H1 (cell line): ENCODE results near the gene LGALS1. TPM values are rescaled to one million over a fixed set of nuclear protein-coding genes. Genes with fewer than 3 reads are reported as not detected.

Source experiments
- CTCF ChIA-PET: fragments of 300-600 bp; sonication (Branson Sonifier 250); formaldehyde crosslinking; loops from one replicate; lab custom pipeline; 2021; ENCODE audit not compliant: partially characterized antibody; lab: Charles Lee
- POLR2A ChIA-PET: fragments of 300-600 bp; sonication (Branson Sonifier 250); formaldehyde crosslinking; loops from one replicate; lab custom pipeline; 2021; ENCODE audit warnings: inconsistent platforms; ENCODE audit not compliant: partially characterized antibody; lab: Charles Lee
- DNase-seq, 2 experiments: peaks; one replicate each; pipeline versions ENCODE4 v3.0.0 to v3.0.0-alpha.2; 2010 to 2022; ENCODE audit warnings: low spot score in 2 of 2, low read depth in 1 of 2, mixed read lengths in 1 of 2
- FAIRE-seq: peaks from 2 replicates; lab custom pipeline; 2011; peaks lifted over from hg19 to GRCh38; lab: Jason Lieb, UNC
- H2AFZ ChIP-seq: 2 replicates; pipeline ENCODE4 v1.8.1; 2012; ENCODE audit warnings: low read length, inconsistent platforms
- H2AK5ac ChIP-seq: 2 replicates; pipeline ENCODE4 v1.6.1; 2013; ENCODE audit warnings: low read depth, low read length
- H2BK120ac ChIP-seq: replicated peaks from 2 replicates; pipeline ENCODE3; 2013; ENCODE audit warnings: low read depth, low read length, inconsistent platforms
- H2BK12ac ChIP-seq: 2 replicates; pipeline ENCODE4 v1.6.1; 2013; ENCODE audit warnings: low read depth, low read length
- H2BK15ac ChIP-seq: 2 replicates; pipeline ENCODE4 v1.6.1; 2013; ENCODE audit warnings: low read length
- H2BK20ac ChIP-seq: 2 replicates; pipeline ENCODE4 v1.6.1; 2013; ENCODE audit warnings: low read length
- H2BK5ac ChIP-seq: 2 replicates; pipeline ENCODE4 v1.6.1; 2013; ENCODE audit warnings: low read depth, low read length
- H3K14ac ChIP-seq: 2 replicates; pipeline ENCODE4 v1.6.1; 2013; ENCODE audit warnings: inconsistent platforms; ENCODE audit not compliant: insufficient read length
- H3K18ac ChIP-seq: 2 replicates; pipeline ENCODE4 v1.6.1; 2013; ENCODE audit warnings: low read length; ENCODE audit errors: extremely low read depth
- H3K23ac ChIP-seq: 2 replicates; pipeline ENCODE4 v1.6.1; 2013; ENCODE audit warnings: inconsistent platforms; ENCODE audit not compliant: insufficient read length
- H3K23me2 ChIP-seq: 2 replicates; pipeline ENCODE4 v1.6.1; 2013; ENCODE audit warnings: low read depth, low read length
- H3K27ac ChIP-seq: 2 replicates; pipeline ENCODE4 v1.6.1; 2011; ENCODE audit warnings: low read depth, low read length, inconsistent platforms
- H3K27me3 ChIP-seq, 4 experiments: replicated peaks in 1 of 4; 1 replicate in 1 of 4; 2 replicates in 3 of 4; pipeline versions ENCODE4 v1.6.1 to v1.8.1; 2011 to 2013; ENCODE audit warnings: low read length in 3 of 4, mild to moderate bottlenecking in 3 of 4, inconsistent platforms in 2 of 4, mixed read lengths in 2 of 4, moderate library complexity in 1 of 4; ENCODE audit not compliant: control insufficient read depth in 3 of 4, insufficient read depth in 3 of 4; ENCODE audit errors: extremely low read depth in 1 of 4
- H3K36me3 ChIP-seq, 4 experiments: 2 replicates each; pipeline versions ENCODE4 v1.6.1 to v1.8.1; 2011 to 2013; ENCODE audit warnings: mild to moderate bottlenecking in 4 of 4, low read length in 3 of 4, moderate library complexity in 2 of 4, control low read depth in 1 of 4, inconsistent platforms in 1 of 4; ENCODE audit not compliant: insufficient read depth in 4 of 4, control insufficient read depth in 2 of 4
- H3K4ac ChIP-seq: replicated peaks from 2 replicates; pipeline ENCODE3; 2013; ENCODE audit warnings: low read length, low read depth, mixed read lengths, inconsistent platforms; ENCODE audit not compliant: insufficient read length
- H3K4me1 ChIP-seq, 4 experiments: replicated peaks in 1 of 4; 1 replicate in 1 of 4; 2 replicates in 3 of 4; pipeline versions ENCODE4 v1.6.1 to v1.8.1; 2011 to 2013; ENCODE audit warnings: low read length in 3 of 4, inconsistent platforms in 2 of 4, mixed read lengths in 1 of 4; ENCODE audit not compliant: insufficient read depth in 4 of 4, control insufficient read depth in 3 of 4
- H3K4me2 ChIP-seq, 2 experiments: 2 replicates each; pipeline versions ENCODE4 v1.6.1 to v1.8.1; 2011 to 2013; ENCODE audit warnings: low read depth in 2 of 2, low read length in 2 of 2, control low read depth in 1 of 2, inconsistent platforms in 1 of 2, mild to moderate bottlenecking in 1 of 2; ENCODE audit not compliant: insufficient read depth in 1 of 2
- H3K4me3 ChIP-seq, 4 experiments: fragments of 200-600, 300-600 bp in 1 of 4; sonication (generic), shearing (Covaris generic), sonication (Bioruptor Twin) in 1 of 4; 2 replicates each; pipeline versions ENCODE4 v1.5.1 to v1.8.1; 2011 to 2016; ENCODE audit warnings: low read length in 4 of 4, low read depth in 3 of 4, control low read depth in 2 of 4, inconsistent platforms in 2 of 4, mild to moderate bottlenecking in 2 of 4, mixed read lengths in 1 of 4, moderate library complexity in 1 of 4; ENCODE audit not compliant: insufficient read depth in 2 of 4; ENCODE audit errors: extremely low read depth in 1 of 4
- H3K56ac ChIP-seq: replicated peaks from 2 replicates; pipeline ENCODE3; 2013; ENCODE audit warnings: low read depth, mild to moderate bottlenecking, mixed read lengths, low read length, inconsistent platforms; ENCODE audit not compliant: insufficient read length
- H3K79me1 ChIP-seq: 2 replicates; pipeline ENCODE4 v1.6.1; 2013; ENCODE audit warnings: low read depth, low read length, control low read depth
- H3K79me2 ChIP-seq, 2 experiments: 2 replicates each; pipeline versions ENCODE4 v1.6.1 to v1.8.1; 2012 to 2013; ENCODE audit warnings: low read length in 2 of 2, mild to moderate bottlenecking in 2 of 2, inconsistent platforms in 1 of 2; ENCODE audit not compliant: insufficient read depth in 2 of 2, control insufficient read depth in 1 of 2
- H3K9ac ChIP-seq, 4 experiments: replicated peaks in 1 of 4; 1 replicate in 1 of 4; 2 replicates in 3 of 4; pipeline versions ENCODE4 v1.6.1 to v1.8.1; 2011 to 2013; ENCODE audit warnings: low read depth in 3 of 4, low read length in 3 of 4, control low read depth in 2 of 4, mild to moderate bottlenecking in 2 of 4, moderate library complexity in 2 of 4, inconsistent platforms in 1 of 4; ENCODE audit errors: extremely low read depth in 1 of 4
- H3K9me3 ChIP-seq, 2 experiments: 2 replicates each; pipeline versions ENCODE4 v1.6.1 to v1.8.1; 2012 to 2013; ENCODE audit warnings: mild to moderate bottlenecking in 2 of 2, moderate library complexity in 2 of 2, control low read depth in 1 of 2, inconsistent platforms in 1 of 2, low read depth in 1 of 2, low read length in 1 of 2, mixed read lengths in 1 of 2; ENCODE audit not compliant: insufficient read depth in 2 of 2
- H4K20me1 ChIP-seq, 2 experiments: replicated peaks in 1 of 2; 2 replicates each; pipeline versions ENCODE3 to v1.8.1; 2011 to 2013; ENCODE audit warnings: inconsistent platforms in 2 of 2, low read length in 2 of 2, mild to moderate bottlenecking in 1 of 2; ENCODE audit not compliant: insufficient read depth in 2 of 2, control insufficient read depth in 1 of 2
- H4K5ac ChIP-seq: 2 replicates; pipeline ENCODE4 v1.6.1; 2013; ENCODE audit warnings: low read length, low read depth, mixed read lengths, inconsistent platforms; ENCODE audit not compliant: insufficient read length
- H4K8ac ChIP-seq: 2 replicates; pipeline ENCODE4 v1.8.0; 2013; ENCODE audit warnings: mild to moderate bottlenecking, moderate library complexity, low read length, inconsistent platforms; ENCODE audit not compliant: insufficient read depth; ENCODE audit errors: extremely low read depth
- H4K91ac ChIP-seq: replicated peaks from 2 replicates; pipeline ENCODE3; 2013; ENCODE audit warnings: low read length, mixed read lengths, inconsistent platforms; ENCODE audit not compliant: insufficient read length
- ASH2L ChIP-seq: fragments of 200-600, 300-600 bp; sonication (generic); IDR thresholded peaks from one replicate; pipeline ENCODE4 v1.7.1; 2017; ENCODE audit warnings: low read length
- BRCA1 ChIP-seq: IDR thresholded peaks from 2 replicates; pipeline ENCODE4 v1.6.1; 2012; ENCODE audit warnings: low read depth, low read length, improper control_type of control experiment
- EGR1 ChIP-seq: IDR thresholded peaks from 2 replicates; pipeline ENCODE4 v1.6.1; 2011; ENCODE audit warnings: low read depth, low read length, borderline replicate concordance
- HDAC6 ChIP-seq: IDR thresholded peaks from one replicate; pipeline ENCODE4 v1.7.1; 2012; ENCODE audit warnings: low read depth, mild to moderate bottlenecking, inconsistent platforms, low read length, moderate library complexity
- JUN ChIP-seq: IDR thresholded peaks from 2 replicates; pipeline ENCODE4 v1.6.1; 2011; ENCODE audit warnings: low read depth, mild to moderate bottlenecking, improper control_type of control experiment, low read length
- PHF8 ChIP-seq: fragments of 200-600 bp; sonication (generic); conservative IDR thresholded peaks from 2 replicates; pipeline ENCODE4 v1.7.1; 2012; ENCODE audit warnings: low read depth, mild to moderate bottlenecking, inconsistent platforms, low read length, moderate library complexity
- SIRT6 ChIP-seq: IDR thresholded peaks from one replicate; pipeline ENCODE4 v1.7.1; 2012; ENCODE audit warnings: low read length, inconsistent platforms
- SUZ12 ChIP-seq: fragments of 200-600 bp; sonication (generic); IDR thresholded peaks from 2 replicates; pipeline ENCODE4 v1.6.1; 2012; ENCODE audit warnings: mild to moderate bottlenecking, inconsistent platforms, low read length, moderate library complexity, mixed read lengths
- ZNF274 ChIP-seq: IDR thresholded peaks from 2 replicates; pipeline ENCODE4 v1.7.0; 2012; ENCODE audit warnings: low read length, borderline replicate concordance; ENCODE audit errors: extremely low read depth
- WGBS, 2 experiments: shearing (Covaris generic) in 1 of 2; methylation state at CpG; one replicate each; pipeline versions ENCODE4 v1.1.6 to v1.1.7; 2013 to 2015; ENCODE audit warnings: low lambda C conversion rate in 2 of 2, mixed read lengths in 2 of 2, inconsistent platforms in 1 of 2, low coverage in 1 of 2, missing lambda C conversion rate in 1 of 2; ENCODE audit not compliant: insufficient replicate concordance in 2 of 2, insufficient coverage in 1 of 2, insufficient read length in 1 of 2; ENCODE audit errors: extremely low coverage in 1 of 2, missing lambda C conversion rate in 1 of 2; 5-methylcytosine and 5-hydroxymethylcytosine counted together
- polyA plus RNA-seq, 7 experiments: library from polyadenylated mRNA; depleted of rRNA in 3 of 7; stranded (reverse) in 5 of 7; unstranded in 2 of 7; fragments of >200 nt in 5 of 7; fragments of 200-250 nt in 2 of 7; gene quantifications; 1 replicate in 5 of 7; 2 replicates in 1 of 7; 4 replicates in 1 of 7; pipeline versions ENCODE4 v1.2.1 to v1.2.3, GENCODE V29; 2011 to 2013; ENCODE audit warnings: missing spikeins in 2 of 7, mixed read lengths in 2 of 7
- total RNA-seq: library from RNA; stranded (reverse); fragmentation: NEBNext Ultra II Directional; extraction: Animal tissue kit (Norgen Biotek cat#: 25700); gene quantifications from 2 replicates; pipeline ENCODE4 v1.2.1, GENCODE V29; 2021
- TF ChIP-seq, protein P1 (sequence below): IDR thresholded peaks from 2 replicates; pipeline ENCODE4 v1.6.1; 2012; ENCODE audit warnings: inconsistent platforms

LGALS1 gene
- total and polyA plus RNA-seq, 2 of the 8 experiments (the other 6 are each of a cell fraction or from before 2014, with no cell fraction given), result 12.0 to 92.4 TPM

DNA sequence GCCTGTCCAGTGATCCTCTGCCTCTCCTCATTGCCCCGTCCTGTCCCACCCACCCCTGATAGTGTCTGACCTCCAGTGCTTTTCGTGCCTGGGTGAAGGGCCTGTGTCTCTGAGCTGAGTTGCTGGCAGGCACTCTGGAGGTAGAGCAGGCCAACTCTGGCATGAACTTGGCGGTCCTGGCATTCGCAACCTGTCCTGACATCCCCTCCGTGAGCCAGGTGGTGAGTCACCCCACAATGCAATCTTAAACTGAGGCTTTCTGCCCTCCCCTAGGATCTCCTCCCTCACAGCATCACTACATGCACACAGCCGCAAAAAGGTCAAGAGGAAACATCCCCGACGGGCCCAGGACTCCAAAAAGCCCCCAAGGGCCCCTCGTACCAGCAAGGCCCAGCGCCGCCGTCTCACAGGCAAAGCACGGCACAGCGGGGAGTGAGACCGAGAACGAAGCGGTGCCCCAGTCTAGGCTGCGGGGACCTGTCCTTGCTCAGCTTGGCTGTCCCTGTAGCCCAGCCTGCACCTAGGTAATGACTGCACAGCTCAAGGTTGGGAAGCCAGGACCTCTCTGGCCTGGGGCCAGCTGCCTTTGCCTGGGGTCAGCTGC is 15.6 kb downstream of the LGALS1 start:
- H4K5ac ChIP-seq, result no peak overlapping the region
- H3K18ac ChIP-seq, result no peak overlapping the region
- no peak overlapping the region for H2BK15ac ChIP-seq
- H3K9ac ChIP-seq, result no peak overlapping the region
- DNase-seq, result no peak
- WGBS, 2 experiments, result 93% methylated on average over 18 of the region's 18 CpGs; no CpG with 5 or more reads in 1 of the 2 experiments
- no peak overlapping the region for H4K8ac ChIP-seq
- no peak for FAIRE-seq
- H3K27me3 ChIP-seq, result no peaks in the 10 kb centered on the region
- peaks cover 0 to 6% of the 10 kb centered on the region in 2 experiments for H4K20me1 ChIP-seq
- no peak overlapping the region for H2AK5ac ChIP-seq
- H3K27ac ChIP-seq, result no peak overlapping the region
- H3K4me2 ChIP-seq, result no peak overlapping the region
- H3K56ac ChIP-seq, result no peak overlapping the region
- no peak overlapping the region for H3K14ac ChIP-seq
- no peak overlapping the region for H3K4me3 ChIP-seq
- no peak overlapping the region for H4K91ac ChIP-seq
- no peak overlapping the region for H2BK20ac ChIP-seq
- no peaks in the 10 kb centered on the region for H3K9me3 ChIP-seq
- peaks cover 3% of the 10 kb centered on the region; the same call in 1 of the 2 replicates for H3K79me1 ChIP-seq
- peaks cover 0 to 6% (median 2%) of the 10 kb centered on the region in 4 experiments; a peak in 4 of 7 replicates for H3K4me1 ChIP-seq
- H3K79me2 ChIP-seq, result peaks cover 0 to 7% of the 10 kb centered on the region in 2 experiments; a peak in 1 of 4 replicates
- POLR2A ChIA-PET, result no interaction called here
- no peak overlapping the region for H2AFZ ChIP-seq
- TF ChIP-seq EGR1, result no peak
- TF ChIP-seq, protein P1, sequence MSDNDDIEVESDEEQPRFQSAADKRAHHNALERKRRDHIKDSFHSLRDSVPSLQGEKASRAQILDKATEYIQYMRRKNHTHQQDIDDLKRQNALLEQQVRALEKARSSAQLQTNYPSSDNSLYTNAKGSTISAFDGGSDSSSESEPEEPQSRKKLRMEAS, result no peak
- TF ChIP-seq JUN, result no peak
- no peak for TF ChIP-seq SUZ12
- no peak for TF ChIP-seq ASH2L
- no peak for TF ChIP-seq SIRT6
- TF ChIP-seq PHF8, result no peak
- no peak for TF ChIP-seq ZNF274
- TF ChIP-seq BRCA1, result no peak
- no peak for TF ChIP-seq HDAC6
- peaks cover 4% of the 10 kb centered on the region for H3K23me2 ChIP-seq
- peaks cover 5 to 29% (median 15%) of the 10 kb centered on the region in 4 experiments; a peak in 7 of 8 replicates for H3K36me3 ChIP-seq
- H3K23ac ChIP-seq, result no peak overlapping the region
- no peak overlapping the region for H2BK5ac ChIP-seq
- CTCF ChIA-PET, result interaction anchor here (0.8 to 7.3 kb wide), 2 partner anchors 9 to 48 kb away, joined by 4 to 37 read pairs; no protein-coding TSS in a partner anchor
- H2BK120ac ChIP-seq, result no peak overlapping the region
- no peak overlapping the region for H2BK12ac ChIP-seq
- H3K4ac ChIP-seq, result no peak overlapping the region
